ENCODE measurements around the gene ACSS2. TPM values are rescaled to one million over a fixed set of nuclear protein-coding genes. Genes with fewer than 3 reads are reported as not detected.

ACSS2 gene
- total RNA-seq, 1 donor from 2014 or later, result 29.7 TPM

- TF ChIP-seq, protein P1, sequence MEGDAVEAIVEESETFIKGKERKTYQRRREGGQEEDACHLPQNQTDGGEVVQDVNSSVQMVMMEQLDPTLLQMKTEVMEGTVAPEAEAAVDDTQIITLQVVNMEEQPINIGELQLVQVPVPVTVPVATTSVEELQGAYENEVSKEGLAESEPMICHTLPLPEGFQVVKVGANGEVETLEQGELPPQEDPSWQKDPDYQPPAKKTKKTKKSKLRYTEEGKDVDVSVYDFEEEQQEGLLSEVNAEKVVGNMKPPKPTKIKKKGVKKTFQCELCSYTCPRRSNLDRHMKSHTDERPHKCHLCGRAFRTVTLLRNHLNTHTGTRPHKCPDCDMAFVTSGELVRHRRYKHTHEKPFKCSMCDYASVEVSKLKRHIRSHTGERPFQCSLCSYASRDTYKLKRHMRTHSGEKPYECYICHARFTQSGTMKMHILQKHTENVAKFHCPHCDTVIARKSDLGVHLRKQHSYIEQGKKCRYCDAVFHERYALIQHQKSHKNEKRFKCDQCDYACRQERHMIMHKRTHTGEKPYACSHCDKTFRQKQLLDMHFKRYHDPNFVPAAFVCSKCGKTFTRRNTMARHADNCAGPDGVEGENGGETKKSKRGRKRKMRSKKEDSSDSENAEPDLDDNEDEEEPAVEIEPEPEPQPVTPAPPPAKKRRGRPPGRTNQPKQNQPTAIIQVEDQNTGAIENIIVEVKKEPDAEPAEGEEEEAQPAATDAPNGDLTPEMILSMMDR (IDR thresholded peaks at IDR 0.05; ENCODE audit: insufficient read depth, low read length, severe bottlenecking), result no peak
- Histone ChIP-seq H3K36me3 (ENCODE audit: control insufficient read depth, insufficient read depth, low read length) (no peaks in the 10 kb centered on the region), H3K27me3 (ENCODE audit: control insufficient read depth, insufficient read depth, low read length) (peaks cover 1% of the 10 kb centered on the region)
Measured at GRCh38 chr20:34843421-34843820, 33.0 kb upstream of the ACSS2 start.

GRCh38 chr20:34848597-34848996, 27.8 kb upstream of the ACSS2 start:
- H3K4me3 ChIP-seq (ENCODE audit: low read depth, low read length), result no peak overlapping the region
- H3K27me3 ChIP-seq (ENCODE audit: control insufficient read depth, insufficient read depth, low read length), result no peaks in the 10 kb centered on the region
- TF ChIP-seq, protein P1 (IDR thresholded peaks at IDR 0.05; ENCODE audit: insufficient read depth, low read length, severe bottlenecking), result no peak
- no peaks in the 10 kb centered on the region for H3K36me3 ChIP-seq (ENCODE audit: control insufficient read depth, insufficient read depth, low read length)
- FAIRE-seq (no peak), DNase-seq (ENCODE audit: low read depth) (no peak)

More at GRCh38 chr20:34843421-34843820, 33.0 kb upstream of the ACSS2 start:
- DNase-seq (ENCODE audit: low read depth) (no peak), FAIRE-seq (no peak)
- no peak overlapping the region for H3K4me3 ChIP-seq (ENCODE audit: low read depth, low read length)

DNA sequence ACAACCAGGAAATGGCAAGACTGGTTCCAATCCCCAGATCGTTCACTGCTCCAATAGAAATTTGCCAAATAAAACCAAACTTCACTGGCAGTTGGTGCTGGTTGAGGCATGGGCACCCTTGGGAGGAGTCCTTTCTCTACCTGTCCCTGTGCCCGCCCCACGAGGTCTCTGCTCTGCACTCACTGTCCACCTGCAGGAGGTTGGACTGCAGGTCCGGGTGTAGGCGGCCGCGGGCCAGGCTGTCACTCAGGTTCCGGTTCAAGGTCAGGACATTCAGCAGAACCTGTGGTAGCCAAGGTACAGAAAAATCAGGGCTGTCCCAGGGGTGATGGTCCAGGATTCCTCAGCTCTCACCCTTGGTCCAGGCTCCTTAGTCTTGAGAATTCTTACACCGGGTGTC, 26.6 kb upstream of the ACSS2 start:
- peak; percentile 73 for FAIRE-seq
- TF ChIP-seq, protein P1 (IDR thresholded peaks at IDR 0.05; ENCODE audit: insufficient read depth, low read length, severe bottlenecking), result no peak
- DNase-seq (ENCODE audit: low read depth), result no peak
- no peaks in the 10 kb centered on the region for H3K27me3 ChIP-seq (ENCODE audit: control insufficient read depth, insufficient read depth, low read length)
- no peak overlapping the region for H3K4me3 ChIP-seq (ENCODE audit: low read depth, low read length)
- H3K36me3 ChIP-seq (ENCODE audit: control insufficient read depth, insufficient read depth, low read length), result no peaks in the 10 kb centered on the region

GRCh38 chr20:34850969-34851368, 25.4 kb upstream of the ACSS2 start:
- Histone ChIP-seq H3K4me3 (ENCODE audit: low read depth, low read length) (no peak overlapping the region), H3K27me3 (ENCODE audit: control insufficient read depth, insufficient read depth, low read length) (no peaks in the 10 kb centered on the region), H3K36me3 (ENCODE audit: control insufficient read depth, insufficient read depth, low read length) (no peaks in the 10 kb centered on the region)
- DNase-seq (ENCODE audit: low read depth) (no peak), FAIRE-seq (no peak)
- TF ChIP-seq, protein P1 (IDR thresholded peaks at IDR 0.05; ENCODE audit: insufficient read depth, low read length, severe bottlenecking), result no peak

DNA sequence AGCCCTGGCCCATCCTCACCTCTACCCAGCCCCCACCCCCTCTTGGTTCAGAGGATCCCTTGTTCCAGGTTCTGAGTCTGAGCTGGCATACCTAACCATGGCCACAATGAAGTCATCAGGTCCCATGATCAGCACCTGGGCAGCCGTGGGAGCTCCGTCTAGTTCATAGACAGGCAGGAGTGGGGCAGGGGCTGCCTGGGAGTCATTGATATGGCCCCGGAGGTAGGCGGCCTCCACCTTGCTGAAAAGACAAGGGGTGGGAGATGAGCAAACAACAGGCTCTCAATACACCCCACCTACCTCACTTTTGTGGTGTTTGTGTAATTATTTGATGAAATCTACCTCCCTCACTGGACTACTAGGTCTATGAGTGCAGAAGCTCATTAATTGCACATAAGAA, 24.1 kb upstream of the ACSS2 start:
- FAIRE-seq, result no peak
- H3K36me3 ChIP-seq (ENCODE audit: control insufficient read depth, insufficient read depth, low read length), result no peaks in the 10 kb centered on the region
- TF ChIP-seq, protein P1 (IDR thresholded peaks at IDR 0.05; ENCODE audit: insufficient read depth, low read length, severe bottlenecking), result no peak
- no peak overlapping the region for H3K4me3 ChIP-seq (ENCODE audit: low read depth, low read length)
- H3K27me3 ChIP-seq (ENCODE audit: control insufficient read depth, insufficient read depth, low read length), result no peaks in the 10 kb centered on the region
- no peak for DNase-seq (ENCODE audit: low read depth)

DNA sequence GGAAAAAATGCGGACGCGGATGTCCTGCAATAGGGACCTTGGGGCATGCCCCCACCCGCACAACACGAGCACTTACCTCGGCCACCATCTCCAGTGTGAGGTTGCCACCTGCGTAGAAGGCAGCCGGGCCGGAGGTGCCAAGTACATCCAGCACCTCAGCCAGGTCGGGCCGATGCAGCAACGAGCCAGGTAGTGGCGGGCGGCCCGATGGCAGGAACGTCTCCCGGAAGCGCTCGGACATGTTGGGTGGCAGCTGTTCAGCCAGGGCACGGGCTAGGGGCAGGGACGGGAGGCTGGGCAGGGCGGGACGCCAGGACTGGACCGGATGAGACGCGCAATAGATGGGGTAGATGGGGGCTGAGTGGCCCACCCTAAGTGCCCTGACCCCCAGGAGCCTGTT, 17.0 kb upstream of the ACSS2 start:
- TF ChIP-seq, protein P1 (IDR thresholded peaks at IDR 0.05; ENCODE audit: insufficient read depth, low read length, severe bottlenecking), result no peak
- H3K36me3 ChIP-seq (ENCODE audit: control insufficient read depth, insufficient read depth, low read length), result no peaks in the 10 kb centered on the region

More for the DNA sequence above, 17.0 kb upstream of the ACSS2 start:
- no peak overlapping the region for H3K4me3 ChIP-seq (ENCODE audit: low read depth, low read length)
- DNase-seq (ENCODE audit: low read depth) (no peak), FAIRE-seq (no peak)
- no peaks in the 10 kb centered on the region for H3K27me3 ChIP-seq (ENCODE audit: control insufficient read depth, insufficient read depth, low read length)

Data from bronchial epithelial cell (primary cell).